Renal cortex interstitium (tissue), 11 donors: ENCODE results near the gene LITAF. TPM values are rescaled to one million over a fixed set of nuclear protein-coding genes. Genes with fewer than 3 reads are reported as not detected.
"Not testable (repeated sequence)": the region's sequence is repeated elsewhere in the genome, so short reads cannot be mapped to it uniquely, and the experiment has no call there.

Source experiments
- DNase-seq, 11 donors: peaks; one replicate each; pipeline ENCODE4 v3.0.0-alpha.2; 2013; ENCODE audit warnings: low read depth in 9 of 11, low spot score in 4 of 11; ENCODE audit errors: extremely low read depth in 1 of 11
- polyA plus RNA-seq, 3 donors: library from polyadenylated mRNA; unstranded; fragments of 120-200 nt; gene quantifications; one replicate each; pipeline ENCODE4 v1.2.1, GENCODE V29; 2013; ENCODE audit not compliant: insufficient read length in 3 of 3

Gene LITAF
- polyA plus RNA-seq, 3 donors: 103 to 127 (median 110) TPM

DNA sequence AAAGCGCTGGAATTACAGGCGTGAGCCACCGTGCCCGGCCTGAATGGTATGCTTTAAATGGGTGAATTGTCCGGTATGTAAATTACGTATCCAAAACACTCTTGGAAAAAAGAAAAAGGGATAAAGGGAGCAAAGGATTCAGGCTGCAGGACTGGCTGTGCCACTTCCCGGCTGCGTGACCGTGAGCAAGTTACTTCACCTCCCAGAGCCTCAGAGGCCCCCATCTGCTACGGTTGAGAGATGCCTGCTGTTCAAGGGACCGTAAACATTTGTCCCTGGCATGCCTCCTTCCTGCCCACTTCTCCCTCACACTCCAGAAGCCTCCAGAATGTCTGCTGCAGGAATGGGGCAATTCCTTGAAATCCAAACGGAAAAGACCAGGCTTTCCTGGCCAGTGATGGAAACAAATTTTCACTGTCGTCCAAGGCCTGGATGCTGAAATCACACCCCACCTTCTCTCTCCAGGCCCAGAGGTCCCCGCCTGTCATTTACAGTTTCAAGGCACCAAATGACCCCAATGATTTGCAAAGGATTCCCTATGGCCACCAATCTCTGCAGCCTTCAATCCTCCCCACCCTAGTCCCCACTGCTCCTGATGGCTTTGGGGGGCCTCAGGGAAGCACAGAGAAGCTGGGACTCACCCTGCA lies 22.9 kb upstream of the LITAF start:
- DNase-seq: peak in 2 of 11 donors; percentile 77 to 79

GRCh38 chr16:11605891-11606290 lies 19.2 kb upstream of the LITAF start:
- DNase-seq: no peak

DNA sequence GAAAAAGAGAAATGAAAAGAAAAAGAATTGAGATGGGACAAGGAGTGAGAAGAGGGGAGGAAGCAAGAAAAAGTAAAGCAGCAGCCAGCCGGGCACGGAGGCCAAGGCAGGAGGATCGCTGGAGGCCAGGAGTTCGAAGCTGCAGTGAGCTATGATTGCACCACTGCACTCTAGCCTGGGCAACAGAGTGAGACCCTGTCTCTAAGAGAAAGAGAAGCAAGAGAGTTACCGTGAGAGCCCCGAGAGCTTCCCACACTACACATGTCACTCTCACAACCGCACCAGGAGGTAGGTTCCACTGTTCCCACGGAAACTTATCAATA lies 18.8 kb upstream of the LITAF start:
- DNase-seq: no peak

DNA sequence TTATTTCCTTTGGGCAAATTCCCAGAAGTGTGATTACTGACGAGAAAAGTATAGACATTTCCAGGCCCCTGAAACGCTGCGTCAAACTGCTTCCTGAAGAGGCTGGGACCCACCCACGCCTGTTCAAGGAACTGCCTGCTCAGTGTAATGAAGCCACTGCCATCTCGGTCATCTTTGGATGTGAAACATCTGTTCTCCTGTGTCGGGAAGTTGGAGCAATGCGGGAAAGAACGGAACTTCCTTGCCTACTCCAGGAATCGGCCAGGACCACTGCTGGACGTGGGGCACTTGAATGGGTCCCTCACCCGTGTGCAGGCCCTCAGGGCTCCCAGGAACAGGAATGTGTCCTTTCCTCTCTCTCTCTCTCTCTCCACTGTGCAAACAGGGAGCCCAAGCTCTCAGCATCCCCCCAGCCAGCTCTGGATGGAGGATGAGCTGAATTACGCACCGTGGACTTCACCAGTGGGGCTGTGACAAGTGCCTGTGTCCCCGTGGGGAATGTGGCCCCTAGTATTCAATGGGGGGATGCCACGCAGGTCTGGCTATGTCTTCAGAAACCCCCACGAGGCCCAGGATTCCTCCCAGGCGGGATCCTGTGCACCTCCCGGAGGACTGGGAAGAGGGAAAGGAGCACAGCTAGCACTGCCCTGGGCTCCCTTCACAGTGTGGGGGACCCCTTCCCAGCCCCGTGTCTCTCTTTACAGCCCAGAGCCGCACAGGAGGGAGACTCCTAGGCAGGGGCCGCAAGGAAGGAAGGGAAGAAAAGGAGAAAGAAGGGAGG lies 18.3 kb upstream of the LITAF start:
- DNase-seq: peak in 5 of 11 donors; percentile 75 to 86 (median 80)

DNA sequence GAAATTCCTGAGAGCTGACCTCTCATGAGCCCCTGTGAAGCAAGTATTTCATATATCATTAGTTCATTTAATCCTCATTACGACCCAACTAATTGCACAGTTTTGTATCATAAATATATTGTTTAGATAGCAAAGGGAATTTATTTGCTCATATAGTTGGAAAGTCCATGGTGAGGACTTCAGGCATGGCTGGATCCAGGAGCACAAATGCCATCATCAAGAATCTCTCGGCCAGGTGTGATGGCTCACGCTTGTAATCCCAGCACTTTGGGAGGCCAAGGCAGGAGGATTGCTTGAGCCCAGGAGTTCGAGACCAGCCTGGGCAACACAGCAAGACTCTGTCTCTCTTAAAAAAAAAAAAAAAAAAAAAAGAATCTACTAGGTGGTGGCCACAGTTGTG lies 17.6 kb upstream of the LITAF start:
- DNase-seq: not testable (repeated sequence)

DNA sequence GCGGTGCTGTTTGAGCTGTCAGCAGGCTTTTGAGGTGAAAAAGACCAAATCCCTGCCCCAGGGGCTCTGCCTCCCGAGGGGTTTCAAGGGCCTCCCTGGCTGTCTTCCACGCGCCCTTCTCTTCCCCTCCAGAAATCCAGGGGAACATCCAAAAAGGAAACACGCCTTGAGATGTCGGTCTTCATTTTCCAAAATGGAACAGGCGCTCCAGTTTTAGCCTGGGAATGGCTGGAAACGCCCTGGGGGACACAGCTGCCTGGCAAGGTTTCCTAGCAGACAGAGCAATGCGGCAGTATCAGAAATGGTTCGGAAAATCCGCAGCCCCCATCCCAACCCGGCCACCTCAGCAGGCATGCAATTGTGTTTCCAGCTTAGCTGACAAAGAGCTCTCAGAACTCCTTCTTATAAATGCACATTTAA lies 16.6 kb upstream of the LITAF start:
- no peak for DNase-seq

DNA sequence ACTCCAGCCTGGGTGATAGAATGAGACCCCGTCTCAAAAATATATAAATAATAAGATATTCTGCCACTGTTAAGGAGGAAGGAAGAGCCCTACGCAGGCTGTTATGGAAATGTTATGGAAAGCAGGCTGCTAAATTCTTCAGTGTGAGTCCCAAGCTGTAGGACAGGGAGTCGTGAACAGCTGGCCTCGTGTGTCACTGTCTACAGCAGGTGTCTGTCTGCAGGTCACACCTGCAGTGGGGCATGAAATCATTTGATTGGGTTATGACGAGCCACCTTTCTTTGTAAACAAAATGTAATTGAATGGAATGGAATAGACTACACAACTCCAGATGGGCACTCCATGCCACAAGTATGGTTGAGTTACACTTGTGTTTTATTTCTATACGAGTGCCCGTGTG lies 15.6 kb upstream of the LITAF start:
- DNase-seq: no peak

- no peak for DNase-seq
Measured at GRCh38 chr16:11601911-11602310, 15.2 kb upstream of the LITAF start.

DNA sequence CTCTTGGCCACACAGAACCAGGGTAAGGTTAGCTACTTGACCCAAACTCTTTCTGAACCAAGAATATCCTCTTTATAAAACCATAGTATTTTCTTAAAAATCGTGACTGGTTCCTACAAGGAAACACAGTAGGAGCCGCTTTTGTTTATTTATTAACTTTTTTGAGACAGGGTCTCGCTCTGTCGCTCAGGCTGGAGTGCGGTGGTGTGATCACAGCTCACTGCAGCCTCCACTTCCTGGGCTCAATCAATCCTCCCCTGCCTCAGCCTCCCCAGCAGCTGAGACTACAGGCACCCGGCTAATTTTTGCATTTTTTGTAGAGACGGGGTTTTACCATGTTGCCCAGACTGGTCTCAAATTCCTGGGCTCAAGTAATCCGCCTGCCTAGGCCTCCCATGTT lies 14.7 kb upstream of the LITAF start:
- no peak for DNase-seq

- DNase-seq: no peak
Measured at GRCh38 chr16:11599579-11599978, 12.9 kb upstream of the LITAF start.

- DNase-seq: no peak
Measured at GRCh38 chr16:11597235-11598095, 10.7 kb upstream of the LITAF start.

GRCh38 chr16:11596572-11597226 lies 10.0 kb upstream of the LITAF start:
- DNase-seq: no peak

GRCh38 chr16:11593581-11593980 lies 6.9 kb upstream of the LITAF start:
- DNase-seq: no peak

DNA sequence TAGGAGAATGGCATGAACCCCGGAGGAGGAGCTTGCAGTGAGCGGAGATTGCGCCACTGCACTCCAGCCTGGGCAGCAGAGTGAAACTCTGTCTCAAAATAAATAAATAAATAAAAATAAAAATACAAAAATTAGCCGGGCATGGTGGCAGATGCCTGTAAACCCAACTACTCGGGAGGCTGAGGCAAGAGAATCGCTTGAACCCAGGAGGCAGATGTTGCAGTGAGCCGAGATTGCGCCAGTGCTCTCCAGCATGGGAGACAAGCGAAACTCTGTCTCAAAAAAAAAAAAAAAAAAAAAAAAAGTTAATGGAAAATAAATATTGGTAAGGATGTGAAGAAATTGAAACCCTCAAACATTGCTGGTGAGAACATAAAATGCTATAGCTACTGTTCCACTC lies 6.4 kb upstream of the LITAF start:
- not testable (repeated sequence) for DNase-seq

GRCh38 chr16:11591630-11592029 lies 4.9 kb upstream of the LITAF start:
- DNase-seq: not testable (repeated sequence)

GRCh38 chr16:11589198-11589550 lies 2.5 kb upstream of the LITAF start:
- no peak for DNase-seq

GRCh38 chr16:11588321-11589197 lies 1.8 kb upstream of the LITAF start:
- no peak for DNase-seq

- no peak for DNase-seq
Measured at GRCh38 chr16:11587643-11588247, 1.0 kb upstream of the LITAF start.
